H1 (cell line): ENCODE results near the gene SLC22A23.

ENCODE experiments used
- CREB1 ChIP-seq: IDR thresholded peaks from 2 replicates; pipeline ENCODE4 v1.6.1; 2012; ENCODE audit warnings: inconsistent platforms
- EGR1 ChIP-seq: IDR thresholded peaks from 2 replicates; pipeline ENCODE4 v1.6.1; 2011; ENCODE audit warnings: low read depth, low read length, borderline replicate concordance
- EP300 ChIP-seq, 2 experiments: IDR thresholded peaks; 1 replicate in 1 of 2; 2 replicates in 1 of 2; pipeline ENCODE4 v1.6.1; 2011 to 2012; ENCODE audit warnings: low read depth in 2 of 2, low read length in 2 of 2, mild to moderate bottlenecking in 2 of 2, borderline replicate concordance in 1 of 2, inconsistent platforms in 1 of 2, moderate library complexity in 1 of 2
- KDM4A ChIP-seq: IDR thresholded peaks from one replicate; pipeline ENCODE4 v1.7.1; 2012; ENCODE audit warnings: low read depth, mild to moderate bottlenecking, moderate library complexity, low read length, inconsistent platforms; ENCODE audit not compliant: severe bottlenecking
- RAD21 ChIP-seq, 2 experiments: IDR thresholded peaks in 1 of 2; conservative IDR thresholded peaks in 1 of 2; 2 replicates each; pipeline ENCODE4 v1.6.1; 2011; ENCODE audit warnings: low read depth in 2 of 2, low read length in 2 of 2, improper control_type of control experiment in 1 of 2, inconsistent platforms in 1 of 2, mild to moderate bottlenecking in 1 of 2, moderate library complexity in 1 of 2
- TF ChIP-seq, protein P1 (sequence below), 3 experiments: IDR thresholded peaks; 1 replicate in 2 of 3; 2 replicates in 1 of 3; pipeline versions ENCODE4 v1.5.1 to v1.6.1; 2011; ENCODE audit warnings: low read length in 3 of 3, mild to moderate bottlenecking in 3 of 3, inconsistent platforms in 2 of 3, low read depth in 1 of 3, moderate library complexity in 1 of 3; ENCODE audit not compliant: insufficient read depth in 1 of 3; ENCODE audit errors: control extremely low read depth in 1 of 3

DNA sequence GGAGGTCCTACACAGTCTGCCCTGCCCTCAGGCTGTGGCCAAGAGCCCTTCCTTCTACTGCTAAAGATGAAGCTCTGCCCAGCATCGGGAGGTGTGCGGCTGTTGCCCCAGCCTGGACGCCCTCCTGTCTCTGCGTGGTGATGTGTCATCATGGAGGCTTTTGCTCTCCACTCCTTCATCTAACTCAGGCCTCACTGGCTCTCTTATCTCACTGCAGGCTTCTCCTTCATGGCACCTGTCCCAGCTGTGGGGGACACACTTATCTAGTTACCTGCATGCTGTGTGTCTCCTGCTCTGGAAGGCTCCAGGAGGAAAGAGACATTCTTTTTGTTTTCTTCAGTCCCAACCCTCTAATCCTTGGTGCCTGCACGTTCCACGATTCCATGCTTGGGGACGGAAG lies 109.0 kb downstream of the SLC22A23 start:
- TF ChIP-seq, protein P1, sequence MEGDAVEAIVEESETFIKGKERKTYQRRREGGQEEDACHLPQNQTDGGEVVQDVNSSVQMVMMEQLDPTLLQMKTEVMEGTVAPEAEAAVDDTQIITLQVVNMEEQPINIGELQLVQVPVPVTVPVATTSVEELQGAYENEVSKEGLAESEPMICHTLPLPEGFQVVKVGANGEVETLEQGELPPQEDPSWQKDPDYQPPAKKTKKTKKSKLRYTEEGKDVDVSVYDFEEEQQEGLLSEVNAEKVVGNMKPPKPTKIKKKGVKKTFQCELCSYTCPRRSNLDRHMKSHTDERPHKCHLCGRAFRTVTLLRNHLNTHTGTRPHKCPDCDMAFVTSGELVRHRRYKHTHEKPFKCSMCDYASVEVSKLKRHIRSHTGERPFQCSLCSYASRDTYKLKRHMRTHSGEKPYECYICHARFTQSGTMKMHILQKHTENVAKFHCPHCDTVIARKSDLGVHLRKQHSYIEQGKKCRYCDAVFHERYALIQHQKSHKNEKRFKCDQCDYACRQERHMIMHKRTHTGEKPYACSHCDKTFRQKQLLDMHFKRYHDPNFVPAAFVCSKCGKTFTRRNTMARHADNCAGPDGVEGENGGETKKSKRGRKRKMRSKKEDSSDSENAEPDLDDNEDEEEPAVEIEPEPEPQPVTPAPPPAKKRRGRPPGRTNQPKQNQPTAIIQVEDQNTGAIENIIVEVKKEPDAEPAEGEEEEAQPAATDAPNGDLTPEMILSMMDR (IDR thresholded peaks at IDR 0.05; ENCODE audit: control extremely low read depth in 1 of 3, insufficient read depth in 1 of 3, low read depth in 1 of 3, low read length in 3 of 3), result no peak
- TF ChIP-seq RAD21 (IDR thresholded peaks at IDR 0.05 in 1 of 2, conservative IDR thresholded peaks at IDR 0.05 in 1 of 2; ENCODE audit: low read depth in 2 of 2, low read length in 2 of 2) (no peak), CREB1 (no peak), EGR1 (no peak), KDM4A (no peak), EP300 (IDR thresholded peaks at IDR 0.05; ENCODE audit: borderline replicate concordance in 1 of 2, low read depth in 2 of 2, low read length in 2 of 2) (no peak)
